Stimulated activated CD4-positive, alpha-beta T cell treated with anti-CD3 and anti-CD28 coated beads, Interleukin-4, amount 100 ng/mL, for 48 hours (primary cell): Measurements from ENCODE around the gene CDC6.

Source experiments
- DNase-seq, 2 donors: peaks; one replicate each; pipeline ENCODE4 v3.0.0-alpha.2; 2020; ENCODE audit warnings: low read depth in 2 of 2

The CDC6 gene

DNA sequence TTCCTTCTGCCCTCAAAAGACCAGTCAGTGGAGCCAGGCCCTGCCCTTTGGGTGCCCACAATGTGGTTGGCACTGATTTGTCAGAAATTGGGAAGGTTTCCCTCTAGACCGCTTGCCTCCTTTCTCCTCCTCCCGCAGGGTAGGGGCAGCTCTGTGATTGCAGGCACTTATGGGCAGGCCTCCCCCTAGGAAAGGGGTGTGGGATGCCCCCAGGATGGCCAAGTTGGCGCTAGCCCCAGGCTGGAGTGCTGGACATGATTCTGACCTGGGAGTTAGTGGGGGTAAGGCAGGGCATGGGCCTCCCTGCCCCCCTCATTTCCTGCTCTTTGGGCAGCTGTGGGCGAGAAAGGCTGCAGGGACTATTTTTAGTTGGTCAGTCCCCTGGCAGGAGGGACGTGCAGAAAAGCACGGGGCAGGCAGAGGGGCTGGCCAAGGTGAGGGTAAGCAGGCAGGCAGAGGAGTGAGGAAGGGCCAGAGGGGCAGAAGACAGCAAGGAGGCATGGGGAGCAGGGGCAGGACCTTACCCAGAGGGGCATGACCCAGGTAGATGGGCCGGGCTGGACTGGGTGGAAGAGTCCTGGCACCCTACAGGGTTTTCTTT is 24.6 kb downstream of the CDC6 start:
- DNase-seq = no peak

DNA sequence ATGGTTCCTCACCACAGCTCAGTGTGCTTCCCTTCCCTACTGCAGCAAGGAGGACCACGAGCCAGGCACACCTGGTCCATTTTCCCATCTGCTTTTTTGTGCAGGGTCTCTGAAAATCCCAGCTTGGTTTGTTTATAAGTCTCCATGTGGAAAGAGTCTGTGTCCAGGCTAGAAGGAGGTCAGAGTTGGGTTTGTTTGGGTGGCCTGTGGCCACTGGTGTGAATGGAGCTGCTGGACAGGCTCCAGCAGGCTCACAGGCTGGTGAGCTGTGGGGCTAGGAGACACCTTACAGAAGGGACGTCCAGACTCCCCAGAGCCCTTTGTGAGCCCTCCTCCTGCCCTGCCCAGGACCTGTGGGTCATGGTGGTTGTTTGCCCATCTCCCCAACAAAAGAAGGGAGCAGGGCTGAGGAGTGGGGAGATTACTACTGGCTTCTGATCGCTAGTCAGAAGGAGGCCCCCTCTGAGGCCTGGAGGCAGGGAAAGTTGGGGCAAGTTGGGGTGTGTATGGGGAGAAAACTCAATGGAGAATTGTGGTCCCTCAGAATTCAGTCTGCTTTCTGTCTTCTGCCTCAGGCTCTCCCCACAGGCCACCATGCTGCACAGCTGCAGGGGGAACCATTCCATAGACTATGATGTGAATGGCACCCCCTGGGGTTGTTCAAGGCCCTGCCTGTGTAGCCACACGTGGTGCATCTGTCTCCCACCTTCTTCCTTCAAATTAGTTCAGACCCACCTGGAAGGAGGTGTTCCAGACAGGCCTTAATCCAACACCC is 25.4 kb downstream of the CDC6 start:
- DNase-seq = no peak

DNA sequence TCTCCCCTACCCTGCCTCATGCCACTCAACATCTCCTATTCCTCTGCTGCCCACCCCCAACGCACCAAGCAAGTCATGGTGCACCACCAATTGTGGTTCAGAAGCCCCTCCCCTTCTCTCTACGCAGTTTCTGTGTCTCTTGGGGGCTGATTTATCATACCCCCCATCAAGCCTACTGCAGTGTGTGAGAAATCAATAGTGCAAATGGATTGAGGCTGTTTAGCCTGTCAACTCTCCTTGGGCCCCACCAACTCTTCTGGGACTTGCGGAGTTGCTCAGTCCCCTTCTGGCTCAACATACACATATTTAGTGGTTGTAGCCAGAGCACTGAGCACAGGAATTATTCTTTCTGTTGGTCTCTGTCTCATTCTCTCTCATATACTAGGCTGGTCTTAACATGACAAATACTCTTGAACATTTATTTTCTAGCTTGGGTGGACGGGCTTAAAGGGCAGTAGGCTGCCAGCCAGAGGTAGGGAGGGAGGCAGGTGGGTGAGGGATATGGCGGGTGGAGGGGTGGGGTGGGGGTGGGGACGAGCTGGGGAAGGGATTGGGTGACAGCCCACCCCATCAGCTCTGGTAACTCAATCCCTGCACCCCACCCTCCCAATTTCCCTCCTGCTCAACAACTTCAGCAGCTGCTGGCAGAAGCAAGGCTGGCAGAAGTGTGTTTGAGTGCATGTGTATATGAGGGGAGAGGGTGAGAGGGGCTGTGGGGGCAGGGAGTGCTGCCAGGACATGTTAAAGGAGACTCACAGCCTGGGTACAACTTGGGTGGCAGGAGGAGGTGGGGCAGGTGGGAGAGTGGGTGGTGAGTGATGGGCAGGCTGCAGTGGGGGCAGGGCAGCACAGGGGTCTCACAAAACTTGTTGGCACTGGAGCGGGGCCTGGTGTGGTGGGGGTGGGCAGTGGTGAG is 26.2 kb downstream of the CDC6 start:
- no peak for DNase-seq

DNA sequence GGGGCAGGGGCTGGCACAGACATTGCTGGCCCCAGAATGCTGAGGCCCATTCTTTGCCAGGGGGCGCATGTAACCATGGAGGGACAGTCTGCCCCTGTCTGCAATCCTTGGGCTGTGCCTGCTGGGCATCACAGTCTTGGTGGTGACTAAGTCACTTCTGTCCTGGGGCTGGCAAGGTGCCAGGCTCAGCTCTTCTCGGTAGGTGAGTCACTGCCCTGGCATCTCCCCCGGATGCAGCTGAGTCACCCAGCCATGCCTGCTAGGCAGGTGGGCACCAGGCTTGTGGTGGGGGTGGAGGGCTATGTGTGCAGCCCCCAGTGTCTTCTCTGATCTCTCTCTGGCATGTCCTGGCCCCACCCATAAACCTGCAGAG is 26.9 kb downstream of the CDC6 start:
- peak; percentile 76 to 82 for DNase-seq

DNA sequence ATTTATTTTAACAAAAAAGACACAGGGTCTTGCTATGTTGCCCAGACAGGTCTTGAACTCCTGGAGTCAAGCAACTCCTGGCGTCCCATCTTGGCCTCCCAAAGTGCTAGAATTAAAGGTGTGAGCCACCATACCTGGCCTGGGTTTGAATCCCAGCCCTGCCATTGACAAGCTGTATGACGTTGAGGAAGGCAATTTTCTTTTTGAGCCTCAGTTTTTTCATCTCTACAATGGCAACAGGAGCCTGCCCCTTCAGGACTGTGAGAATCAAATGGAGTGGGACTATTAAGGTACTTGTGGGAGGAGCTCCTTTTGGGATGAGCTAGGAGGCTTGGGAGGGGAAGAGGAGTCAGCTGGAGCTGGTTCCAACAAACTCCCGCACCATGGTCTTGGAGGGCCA is 27.5 kb downstream of the CDC6 start:
- DNase-seq = no peak

DNA sequence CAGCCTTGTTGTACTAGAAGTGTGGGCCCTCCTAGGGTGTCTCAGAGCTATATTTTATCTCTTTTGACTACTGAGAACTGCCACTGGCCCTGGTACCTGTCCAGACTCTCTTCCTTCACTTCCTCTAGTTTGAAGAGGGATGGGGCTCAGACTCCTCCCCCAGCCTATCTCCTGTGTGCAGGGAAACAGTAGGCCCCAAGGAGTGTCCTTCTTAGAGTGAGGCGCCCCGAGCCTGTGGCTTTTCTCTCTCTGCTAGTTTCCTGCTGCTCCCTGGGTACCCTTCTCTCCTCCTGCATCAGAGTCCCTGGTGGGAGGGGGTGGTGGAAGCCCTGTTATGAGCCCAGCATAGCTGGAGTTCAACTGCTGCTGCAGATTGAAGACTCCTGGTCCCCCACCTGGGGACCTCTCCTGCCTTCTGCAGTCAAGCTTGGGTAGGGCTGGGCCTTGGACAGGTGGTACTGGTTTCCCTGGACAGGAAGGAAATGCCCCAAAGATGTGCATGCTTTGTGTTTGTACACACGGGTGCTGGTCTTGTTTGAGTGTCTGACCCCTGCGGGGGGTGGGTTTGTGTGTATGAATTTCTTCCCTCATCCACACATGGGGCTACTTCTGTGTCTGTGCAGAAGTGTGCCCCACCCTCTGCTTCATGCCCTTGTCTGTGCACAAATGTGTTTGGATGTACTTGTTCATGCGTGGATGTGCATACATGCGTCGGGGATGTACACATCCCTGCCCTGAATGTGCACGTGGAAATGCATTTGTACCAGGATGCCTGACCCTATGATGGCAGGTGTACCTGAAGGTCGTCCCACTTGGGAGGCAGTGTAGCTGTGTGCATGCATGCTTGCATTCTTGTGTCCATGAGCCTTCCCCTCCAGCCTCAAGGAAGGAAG is 28.2 kb downstream of the CDC6 start:
- no peak for DNase-seq

DNA sequence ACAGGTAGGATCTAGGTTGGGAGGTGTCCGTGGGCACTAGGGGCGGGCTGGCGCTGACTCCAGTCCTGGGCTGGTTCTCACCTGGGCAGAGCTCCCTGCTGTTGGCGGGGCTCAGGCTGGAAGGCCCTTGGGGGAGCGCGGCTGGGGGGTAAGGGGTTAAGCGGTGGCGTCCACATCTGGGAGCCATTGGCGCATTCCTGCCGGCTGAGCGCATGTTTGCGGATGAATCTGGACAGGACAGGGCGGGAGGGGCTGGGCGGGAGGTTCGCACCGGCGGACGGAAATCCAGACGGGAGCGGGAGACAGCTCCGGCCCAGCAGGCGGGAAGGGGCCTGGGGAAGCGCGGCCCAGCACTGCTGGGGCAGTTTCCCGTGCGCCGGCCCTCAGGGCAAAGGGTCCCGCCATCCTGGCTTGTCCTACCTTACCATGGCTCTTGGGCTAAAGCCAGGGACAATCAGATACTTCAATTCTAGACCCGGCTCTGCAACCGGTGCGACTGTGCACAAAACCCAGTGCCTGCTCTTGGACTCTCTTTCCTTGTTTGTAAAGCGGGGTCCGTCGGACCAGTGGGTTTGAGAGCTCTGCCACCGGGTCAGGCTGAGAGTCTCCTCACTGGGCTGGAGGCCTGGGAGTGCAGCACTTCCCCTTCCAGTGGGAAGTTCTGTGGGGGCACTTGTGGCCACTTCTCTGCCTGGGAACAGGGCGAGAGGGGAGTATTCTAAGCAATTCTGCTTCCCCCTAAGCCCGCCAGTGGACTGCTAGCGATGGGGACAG is 29.1 kb downstream of the CDC6 start:
- DNase-seq = no peak

DNA sequence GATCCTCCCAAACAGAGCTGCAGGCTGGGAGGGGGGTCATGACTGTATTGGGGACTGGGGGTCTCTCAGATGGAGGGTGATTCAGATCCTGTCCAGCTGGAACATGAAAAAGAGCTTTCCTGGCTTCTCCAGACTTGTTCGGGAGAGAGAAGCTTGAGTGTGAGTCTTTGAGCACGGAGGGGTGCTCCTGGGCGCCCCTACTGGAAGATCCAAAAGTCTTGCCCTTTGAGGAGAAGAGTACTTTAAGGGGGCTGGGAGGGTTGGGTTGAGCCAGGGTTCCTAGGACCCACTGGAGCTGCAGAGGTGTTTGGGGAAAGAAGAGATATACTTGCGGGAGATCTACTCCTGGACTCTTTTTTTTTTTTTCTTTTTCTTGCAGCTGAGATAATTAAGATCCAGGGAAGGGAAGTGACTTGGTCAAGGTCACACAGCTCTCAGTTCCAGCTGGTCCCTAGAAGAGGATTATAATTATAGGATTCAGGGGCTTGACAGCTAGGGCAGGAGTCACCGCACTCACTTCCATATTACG is 29.7 kb downstream of the CDC6 start:
- DNase-seq = no peak

DNA sequence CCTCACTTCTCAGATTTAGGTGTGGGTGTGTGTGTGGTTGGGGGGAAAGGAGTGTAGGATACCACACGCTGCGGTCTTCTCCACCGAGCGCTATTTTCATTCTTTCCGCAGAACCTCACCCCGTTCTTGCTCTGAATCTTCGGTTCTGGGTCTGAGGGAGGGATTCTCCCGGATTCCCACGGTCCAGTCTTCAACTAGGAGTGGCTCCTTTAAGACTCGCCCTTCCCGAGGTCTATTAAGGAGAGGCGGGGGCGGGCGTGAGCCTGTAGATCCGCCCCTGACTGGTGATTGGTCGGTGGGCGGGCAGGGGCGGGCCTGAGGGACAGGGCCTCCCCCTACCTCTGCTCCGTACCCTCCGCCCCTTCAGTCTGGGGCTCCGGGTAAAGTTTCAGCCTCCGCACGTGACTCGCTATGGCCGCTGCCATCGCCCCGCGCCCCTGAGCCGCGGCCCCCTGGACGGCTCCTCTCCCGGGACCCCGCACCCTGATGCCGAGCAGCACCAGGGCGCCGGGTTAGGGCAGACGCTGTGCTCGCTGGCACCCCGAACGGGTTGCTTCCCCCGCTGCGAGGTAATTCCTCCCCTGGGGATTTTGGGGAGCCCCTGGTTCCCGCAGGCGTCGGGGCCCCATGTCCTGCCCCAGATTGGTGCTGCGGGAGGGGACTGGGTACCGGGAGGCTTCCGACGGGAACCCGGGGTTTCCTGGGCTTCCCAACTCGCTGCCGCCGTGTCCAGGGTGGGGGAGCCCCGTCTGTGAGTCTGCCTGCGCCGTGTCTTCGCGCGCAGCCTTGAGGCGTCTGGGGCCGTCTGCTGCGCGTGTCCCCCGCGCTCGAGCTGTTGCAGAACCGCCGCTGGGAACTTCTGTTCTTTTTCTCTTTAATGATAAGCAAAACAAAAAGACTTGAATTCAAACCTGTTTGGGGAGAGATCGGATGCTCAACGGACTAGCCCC is 30.5 kb downstream of the CDC6 start:
- peak; percentile 86 to 94 for DNase-seq

DNA sequence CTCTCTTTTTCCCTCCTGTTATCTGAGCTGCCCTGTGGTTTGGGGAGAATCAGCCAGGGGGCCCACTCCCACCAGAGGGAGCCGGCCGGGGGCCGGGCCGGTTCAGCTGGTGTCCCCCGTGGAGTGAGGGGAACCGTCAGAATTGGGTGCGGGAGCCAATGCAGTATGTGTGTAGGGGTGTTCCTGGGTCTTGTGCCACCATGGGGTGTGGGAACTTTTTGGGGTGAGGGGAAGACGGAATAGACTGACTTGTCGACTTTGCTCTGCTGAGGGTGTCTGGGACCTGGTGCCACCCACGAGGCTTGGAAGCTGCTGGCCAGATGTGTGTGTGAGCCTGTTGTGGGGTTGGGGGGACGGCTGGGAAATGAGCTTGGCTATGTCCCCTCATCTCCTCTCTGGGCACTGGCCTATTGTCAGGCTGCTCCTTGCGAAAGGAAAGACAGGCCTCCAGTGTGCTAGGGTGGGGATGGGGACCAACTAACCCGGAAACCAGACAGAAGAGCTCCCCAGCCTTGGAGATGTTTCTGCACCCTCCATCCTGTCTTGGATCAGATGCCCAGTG is 31.2 kb downstream of the CDC6 start:
- no peak for DNase-seq

DNA sequence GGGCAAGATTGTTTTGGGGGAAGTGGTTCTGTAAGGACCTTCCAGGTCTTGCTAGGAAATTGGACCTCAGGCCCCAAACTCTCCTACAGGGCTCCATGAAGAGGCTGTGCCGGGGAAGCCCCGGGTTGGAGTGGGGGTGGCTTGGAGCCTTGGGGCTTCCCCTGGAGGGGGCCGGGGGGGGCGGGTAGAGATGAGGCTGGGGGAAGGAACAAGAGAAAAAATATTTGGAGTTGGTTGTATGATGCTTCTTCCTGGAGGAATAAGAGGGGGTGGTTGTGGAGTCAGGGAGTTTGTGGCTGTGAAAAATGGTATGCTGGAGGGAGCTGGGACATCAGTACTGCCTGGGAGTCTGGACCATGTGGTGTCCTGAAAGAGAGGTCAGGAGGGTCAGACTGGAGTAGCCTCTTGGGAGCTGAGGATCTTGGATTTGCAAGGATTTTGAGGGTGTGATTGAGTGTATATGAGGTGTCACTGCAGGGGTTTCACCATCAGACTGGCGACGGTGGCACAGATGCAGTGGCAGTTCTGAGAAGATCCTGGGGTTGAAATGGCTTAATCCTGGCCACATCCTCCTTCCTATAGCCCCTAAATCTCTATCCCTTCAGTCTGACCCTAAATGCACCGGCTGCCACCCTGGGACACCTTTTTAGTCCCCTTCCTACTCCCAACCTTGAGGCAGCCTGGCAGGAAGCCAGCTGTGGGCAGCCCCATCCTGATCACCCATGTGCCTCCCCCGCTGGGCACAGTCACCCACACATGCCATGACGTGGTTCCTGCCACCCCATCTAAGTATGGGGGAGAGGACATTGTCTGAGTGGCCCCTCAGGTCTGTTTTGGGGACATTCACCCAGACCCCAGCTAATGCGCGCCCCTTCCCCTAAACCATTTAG is 32.2 kb downstream of the CDC6 start:
- DNase-seq = no peak

DNA sequence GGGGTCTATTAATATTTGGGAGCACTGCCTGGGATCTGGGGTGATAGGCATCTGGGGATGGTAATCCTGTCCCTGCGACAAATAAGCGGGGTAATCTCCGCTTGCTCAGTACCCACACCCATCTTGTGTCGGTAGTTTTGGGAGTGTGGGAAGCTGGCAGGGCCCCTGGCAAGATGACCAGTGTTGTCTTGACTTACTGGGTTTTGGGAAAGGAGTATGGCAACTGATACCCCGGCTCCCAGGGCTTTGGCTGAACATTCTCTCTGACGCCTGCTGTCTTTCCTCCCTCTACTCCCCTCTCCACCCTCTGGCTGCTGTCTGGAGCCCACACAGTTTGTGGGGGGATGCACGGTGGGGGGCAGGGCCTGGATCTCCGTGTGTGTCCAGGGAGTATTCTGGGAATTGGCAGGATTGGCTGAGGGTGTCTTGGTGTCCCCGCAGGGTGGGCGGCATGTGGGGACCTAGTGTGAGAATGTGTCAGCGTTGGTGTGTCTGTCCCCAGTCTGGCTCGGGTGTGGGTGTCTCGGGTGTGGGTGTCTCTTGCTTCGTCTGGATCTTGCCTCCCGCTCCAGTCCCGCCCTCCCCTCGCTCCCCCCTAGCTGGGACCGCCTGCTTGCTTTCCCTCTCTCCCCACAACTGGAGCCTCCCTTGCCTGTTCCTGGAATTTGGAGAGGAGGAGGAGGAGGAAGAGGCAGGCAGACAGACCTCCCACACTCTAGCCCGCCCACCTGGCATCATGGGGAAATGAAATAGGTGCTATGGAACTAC is 33.3 kb downstream of the CDC6 start:
- DNase-seq = no peak

DNA sequence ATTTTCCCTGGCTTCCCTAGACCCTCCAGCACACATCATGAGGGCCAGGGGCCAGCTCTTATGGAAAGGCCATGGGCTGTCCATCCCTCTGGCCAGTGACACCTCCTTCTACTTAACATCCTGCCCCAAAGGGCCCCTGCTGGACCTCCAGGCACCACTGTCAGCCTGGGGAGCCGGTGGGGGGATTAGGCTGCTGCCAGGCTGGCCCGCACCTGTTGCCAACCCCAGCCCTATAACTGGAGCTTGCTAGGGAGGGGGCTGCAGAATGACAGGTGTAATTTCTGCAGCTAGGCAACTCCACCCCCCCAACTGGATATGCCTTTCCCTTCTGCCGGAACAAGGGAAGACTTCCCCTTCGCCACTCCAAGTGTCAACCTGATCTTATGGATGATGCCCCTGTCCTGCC is 33.8 kb downstream of the CDC6 start:
- no peak for DNase-seq

DNA sequence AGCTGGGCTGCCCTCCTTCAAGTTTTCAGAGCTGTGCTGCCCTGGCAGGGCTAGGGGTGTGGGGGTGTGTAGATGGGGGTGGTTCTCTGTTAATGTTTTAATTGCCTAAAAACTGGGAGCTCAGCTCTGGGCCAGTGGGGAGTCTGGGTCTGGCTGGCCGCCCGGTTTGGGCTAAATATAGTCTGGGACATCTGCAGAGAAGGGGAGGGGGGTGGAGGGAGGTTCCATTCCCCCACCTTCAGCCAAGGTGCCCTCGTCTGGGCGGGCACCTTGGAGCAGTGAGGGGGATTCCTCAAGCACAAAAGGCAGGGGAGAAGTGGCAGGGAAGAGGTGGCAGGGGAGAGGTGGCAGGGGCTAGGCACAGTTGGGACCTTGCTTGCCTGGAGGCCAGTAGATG is 34.3 kb downstream of the CDC6 start:
- DNase-seq = no peak

DNA sequence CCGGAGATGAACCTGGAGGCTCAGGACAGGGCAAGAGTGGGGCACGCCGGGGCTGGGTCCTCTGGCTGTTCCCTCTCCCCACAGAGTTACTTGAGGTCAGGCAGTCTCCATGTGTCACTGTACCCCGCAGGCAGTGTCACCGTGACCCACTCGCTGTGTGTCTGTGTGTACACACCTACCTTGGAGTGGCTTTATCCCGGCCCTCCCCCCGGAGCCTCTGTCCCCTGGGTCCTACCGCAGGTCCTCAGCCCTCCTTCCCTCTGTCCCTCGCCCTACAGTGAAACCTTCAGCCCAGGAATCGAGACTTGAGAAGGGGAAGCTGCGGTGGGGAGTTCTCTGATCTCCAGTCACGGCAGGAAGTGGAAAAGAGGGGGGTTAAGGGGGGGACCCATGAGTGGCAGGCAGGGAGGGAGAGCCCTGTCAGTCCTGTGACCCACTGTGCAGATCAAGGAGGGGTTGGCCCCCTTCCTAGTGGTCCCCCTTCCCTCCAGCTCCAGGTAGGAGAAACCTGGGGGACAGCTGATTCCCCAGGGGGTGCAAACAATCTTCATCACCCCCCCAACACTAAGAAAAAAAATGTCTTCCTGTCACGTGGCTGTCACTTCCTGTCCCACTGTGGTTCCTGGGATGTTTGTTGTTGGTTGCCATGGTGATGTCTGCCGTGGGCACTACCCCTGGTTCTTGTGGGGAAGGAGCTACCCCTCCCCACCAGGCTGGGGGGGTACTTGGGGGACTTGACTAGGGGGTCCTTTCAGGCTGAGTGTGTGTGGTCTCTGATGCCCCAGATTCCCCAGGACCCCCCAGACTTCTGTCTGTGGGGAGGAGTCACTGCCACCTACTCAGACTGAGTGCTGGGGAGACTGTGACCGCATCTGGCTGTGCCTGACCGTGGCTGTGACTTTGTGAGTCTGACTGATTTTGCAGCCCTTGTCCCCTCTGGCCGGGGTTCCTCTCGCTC is 35.0 kb downstream of the CDC6 start:
- DNase-seq = peak; percentile 58 to 73
